Progenitor cell of endocrine pancreas (in vitro differentiated cells): ENCODE data around the gene NSL1. TPM values are rescaled to one million over a fixed set of nuclear protein-coding genes. Genes with fewer than 3 reads are reported as not detected.

Source experiments
- DNase-seq: peaks from one replicate; pipeline ENCODE4 v3.0.0; 2021; ENCODE audit warnings: low spot score; ENCODE audit not compliant: unreplicated experiment
- H3K27ac Mint-ChIP-seq: 2 replicates; pipeline ENCODE4 v1.8.0; 2021; ENCODE audit warnings: mild to moderate bottlenecking, moderate library complexity, mixed read lengths
- H3K27me3 Mint-ChIP-seq: 2 replicates; pipeline ENCODE4 v1.8.0; 2021; ENCODE audit warnings: mixed read lengths
- H3K36me3 Mint-ChIP-seq: 2 replicates; pipeline ENCODE4 v1.8.0; 2022; ENCODE audit warnings: mixed read lengths; ENCODE audit not compliant: insufficient read depth
- H3K4me1 Mint-ChIP-seq: 2 replicates; pipeline ENCODE4 v1.8.0; 2021; ENCODE audit warnings: low read depth, mixed read lengths
- H3K4me3 Mint-ChIP-seq: 2 replicates; pipeline ENCODE4 v1.8.0; 2021; ENCODE audit warnings: low read depth, mild to moderate bottlenecking, moderate library complexity, mixed read lengths
- H3K9me3 Mint-ChIP-seq: 2 replicates; pipeline ENCODE4 v1.8.0; 2021; ENCODE audit warnings: low read depth, mixed read lengths
- CTCF ChIP-seq: fragments of 200-600 bp; sonication (generic); IDR thresholded peaks from one replicate; pipeline ENCODE4 v1.5.0; 2021; ENCODE audit warnings: antibody characterized with exemption, mild to moderate bottlenecking; ENCODE audit not compliant: unreplicated experiment
- total RNA-seq: library from RNA; stranded (reverse); gene quantifications from 2 replicates; pipeline ENCODE4 v1.2.1, GENCODE V29; 2021

The NSL1 gene
- total RNA-seq, 1 donor from 2014 or later, result 41.1 TPM

- no peak for DNase-seq
- Mint-ChIP-seq H3K27me3 (no peaks in the 10 kb centered on the region), H3K4me1 (peaks cover 22% of the 10 kb centered on the region), H3K4me3 (no peak overlapping the region), H3K9me3 (peaks cover 4% of the 10 kb centered on the region), H3K27ac (no peak overlapping the region), H3K36me3 (peaks cover 5% of the 10 kb centered on the region)
- no peak for TF ChIP-seq CTCF
These were observed 28.1 kb upstream of the NSL1 start for GRCh38 chr1:212819726-212820125.

- no peak for DNase-seq
- TF ChIP-seq CTCF, result no peak
- peaks cover 23% of the 10 kb centered on the region for H3K4me1 Mint-ChIP-seq
- H3K36me3 Mint-ChIP-seq, result no peaks in the 10 kb centered on the region
- H3K27me3 Mint-ChIP-seq, result no peaks in the 10 kb centered on the region
- peak overlapping the region; percentile 60 for H3K27ac Mint-ChIP-seq
- no peak overlapping the region for H3K4me3 Mint-ChIP-seq
- H3K9me3 Mint-ChIP-seq, result no peaks in the 10 kb centered on the region
These were observed 25.1 kb upstream of the NSL1 start for GRCh38 chr1:212816567-212817278.

GRCh38 chr1:212814537-212815334, 23.2 kb upstream of the NSL1 start:
- peak; percentile 49 for TF ChIP-seq CTCF
- H3K27me3 Mint-ChIP-seq, result no peaks in the 10 kb centered on the region
- no peaks in the 10 kb centered on the region for H3K9me3 Mint-ChIP-seq
- peak; percentile 9 for DNase-seq
- no peak overlapping the region for H3K4me3 Mint-ChIP-seq
- H3K4me1 Mint-ChIP-seq, result peaks cover 22% of the 10 kb centered on the region
- no peaks in the 10 kb centered on the region for H3K36me3 Mint-ChIP-seq
- H3K27ac Mint-ChIP-seq, result peak overlapping the region; percentile 85

GRCh38 chr1:212805767-212806166, 14.2 kb upstream of the NSL1 start:
- DNase-seq, result no peak
- Mint-ChIP-seq H3K9me3 (no peaks in the 10 kb centered on the region), H3K27me3 (no peaks in the 10 kb centered on the region), H3K36me3 (peaks cover 12% of the 10 kb centered on the region), H3K4me1 (no peaks in the 10 kb centered on the region), H3K4me3 (no peak overlapping the region), H3K27ac (no peak overlapping the region)
- TF ChIP-seq CTCF, result no peak

- TF ChIP-seq CTCF, result no peak
- no peak for DNase-seq
- no peak overlapping the region for H3K4me3 Mint-ChIP-seq
- H3K27ac Mint-ChIP-seq, result no peak overlapping the region
- no peaks in the 10 kb centered on the region for H3K27me3 Mint-ChIP-seq
- H3K4me1 Mint-ChIP-seq, result peaks cover 10% of the 10 kb centered on the region
- H3K9me3 Mint-ChIP-seq, result no peaks in the 10 kb centered on the region
- H3K36me3 Mint-ChIP-seq, result peaks cover 10% of the 10 kb centered on the region
These were observed 6.1 kb upstream of the NSL1 start for GRCh38 chr1:212797681-212798080.
